HEK293T (cell line): ENCODE measurements around the gene CEP43.

Source experiments
- BHLHE40 ChIP-seq: fragments of 450-650 bp; IDR thresholded peaks from 2 replicates; pipeline ENCODE4 v1.6.1; 2016; ENCODE audit warnings: mild to moderate bottlenecking, moderate library complexity, borderline replicate concordance
- FOXM1 ChIP-seq: fragments of 450-650 bp; IDR thresholded peaks from 2 replicates; pipeline ENCODE4 v1.6.1; 2017; ENCODE audit warnings: mild to moderate bottlenecking, borderline replicate concordance
- LEF1 ChIP-seq: fragments of 450-650 bp; IDR thresholded peaks from 2 replicates; pipeline ENCODE4 v1.6.1; 2017; ENCODE audit warnings: mild to moderate bottlenecking, borderline replicate concordance

- no peak for TF ChIP-seq BHLHE40
- TF ChIP-seq LEF1, result no peak
- TF ChIP-seq FOXM1, result no peak
Observed at GRCh38 chr6:167013067-167013466, 13.9 kb downstream of the CEP43 start.
